ENCODE data around the gene CPB2. TPM values are rescaled to one million over a fixed set of nuclear protein-coding genes. Genes with fewer than 3 reads are reported as not detected.

CPB2 gene
- total RNA-seq, 1 donor from 2014 or later: not detected

DNA sequence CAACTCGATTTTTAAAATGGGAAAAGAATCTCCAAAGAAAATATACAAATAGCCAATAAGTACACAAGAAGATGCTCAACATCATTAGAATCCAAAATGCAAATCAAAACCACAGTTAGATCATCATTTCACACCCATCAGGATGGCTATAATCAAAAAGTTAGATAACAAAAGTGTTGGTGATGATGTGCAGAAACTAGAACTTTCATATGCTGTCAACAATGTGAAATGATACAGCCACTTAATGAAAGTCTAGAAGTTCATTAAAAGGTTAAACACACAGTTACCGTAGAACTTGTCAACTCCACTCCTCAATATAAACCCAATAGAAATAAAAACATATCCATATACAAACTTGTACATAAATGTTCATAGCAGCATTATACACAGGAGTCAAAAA, 64.1 kb downstream of the CPB2 start:
- Mint-ChIP-seq H3K27me3 (no peaks in the 10 kb centered on the region), H3K9me3 (no peaks in the 10 kb centered on the region), H3K4me1 (peaks cover 2% of the 10 kb centered on the region), H3K27ac (no peak overlapping the region), H3K36me3 (ENCODE audit: low read depth) (peaks cover 48% of the 10 kb centered on the region), H3K4me3 (no peak overlapping the region)
- DNase-seq: no peak
- intact Hi-C loops (cut with micrococcal nuclease): no loop called here

DNA sequence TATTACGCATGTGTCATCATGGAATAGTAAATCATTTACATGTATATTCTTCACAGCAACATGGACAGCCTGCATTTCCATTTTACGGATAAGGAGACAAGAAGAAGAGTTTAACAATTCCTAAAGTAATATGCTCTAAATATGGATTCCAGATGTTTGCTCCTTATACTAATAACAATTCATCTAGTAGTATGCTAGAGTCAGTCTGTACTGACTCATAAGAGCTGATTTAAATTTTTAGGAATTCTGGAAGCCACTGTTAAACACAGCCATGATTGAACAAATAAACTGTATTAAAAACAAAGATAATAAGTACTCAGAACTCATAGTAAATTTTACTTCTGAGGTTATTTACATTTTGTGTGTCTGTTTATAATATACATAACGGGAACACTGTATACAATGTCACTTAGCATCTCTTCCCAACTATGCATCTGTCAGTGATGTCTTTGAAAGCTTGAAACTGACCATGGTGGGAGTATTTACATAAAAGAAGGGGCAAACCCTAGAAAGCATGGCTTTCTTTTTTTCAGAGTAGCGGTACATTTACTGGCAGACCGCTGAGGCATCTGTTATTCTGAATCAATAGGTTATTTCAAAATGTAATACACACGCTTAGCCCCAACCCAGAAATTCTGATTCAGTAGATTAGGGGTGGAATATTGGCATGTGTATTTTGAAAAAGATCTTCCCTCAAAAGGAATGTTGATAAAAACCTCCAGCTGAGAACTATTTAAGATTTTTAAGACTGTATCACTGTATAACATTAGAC, 65.2 kb downstream of the CPB2 start:
- Mint-ChIP-seq H3K4me3 (no peak overlapping the region), H3K36me3 (ENCODE audit: low read depth) (peaks cover 55% of the 10 kb centered on the region), H3K9me3 (no peaks in the 10 kb centered on the region), H3K27me3 (no peaks in the 10 kb centered on the region), H3K27ac (no peak overlapping the region), H3K4me1 (peaks cover 2% of the 10 kb centered on the region)
- DNase-seq: no peak
- intact Hi-C loops (cut with micrococcal nuclease): no loop called here

DNA sequence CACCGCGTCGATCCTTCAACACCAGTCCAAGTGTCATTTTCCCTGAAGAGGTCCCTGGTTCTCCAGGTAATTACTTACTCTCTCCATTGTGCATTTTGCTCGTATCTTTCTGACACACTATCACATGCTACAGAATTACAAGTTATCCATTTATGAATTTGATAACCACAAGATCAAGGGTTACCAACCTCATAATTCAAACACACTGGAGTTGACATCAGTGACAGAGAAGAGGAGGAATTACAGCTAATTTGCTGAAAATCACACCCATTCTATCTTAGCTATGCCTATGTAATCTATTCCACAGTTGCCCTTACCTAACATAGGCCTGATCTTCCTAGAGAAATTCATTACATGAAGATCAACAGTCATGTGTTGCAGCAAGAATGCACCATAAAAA, 66.5 kb downstream of the CPB2 start:
- Mint-ChIP-seq H3K36me3 (ENCODE audit: low read depth) (peaks cover 64% of the 10 kb centered on the region), H3K9me3 (no peaks in the 10 kb centered on the region), H3K4me1 (peaks cover 2% of the 10 kb centered on the region), H3K27ac (no peak overlapping the region), H3K27me3 (no peaks in the 10 kb centered on the region), H3K4me3 (no peak overlapping the region)
- DNase-seq: no peak
- intact Hi-C loops (cut with micrococcal nuclease): no loop called here

DNA sequence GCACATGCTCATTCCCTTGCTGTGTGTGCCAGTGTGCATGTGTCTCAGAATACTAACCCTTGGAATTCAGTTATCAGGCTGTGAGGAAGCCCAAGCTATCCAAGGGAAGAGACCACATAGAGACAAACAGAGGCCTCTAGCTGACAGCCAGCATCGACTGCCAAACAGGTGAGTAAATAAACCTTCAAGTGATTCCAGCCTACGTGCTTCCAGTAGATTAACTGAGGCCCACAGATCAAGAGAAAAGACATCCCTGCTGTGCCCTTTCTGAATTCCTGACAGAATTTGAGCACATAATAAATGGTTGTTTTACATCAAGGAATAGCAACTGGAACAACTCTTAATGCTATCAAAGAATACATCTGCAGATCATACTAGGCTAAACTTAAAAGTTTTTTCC, 69.8 kb downstream of the CPB2 start:
- Mint-ChIP-seq H3K4me1 (peaks cover 2% of the 10 kb centered on the region), H3K36me3 (ENCODE audit: low read depth) (peaks cover 71% of the 10 kb centered on the region), H3K9me3 (no peaks in the 10 kb centered on the region), H3K4me3 (no peak overlapping the region), H3K27ac (no peak overlapping the region), H3K27me3 (no peaks in the 10 kb centered on the region)
- DNase-seq: no peak
- intact Hi-C loops (cut with micrococcal nuclease): no loop called here

DNA sequence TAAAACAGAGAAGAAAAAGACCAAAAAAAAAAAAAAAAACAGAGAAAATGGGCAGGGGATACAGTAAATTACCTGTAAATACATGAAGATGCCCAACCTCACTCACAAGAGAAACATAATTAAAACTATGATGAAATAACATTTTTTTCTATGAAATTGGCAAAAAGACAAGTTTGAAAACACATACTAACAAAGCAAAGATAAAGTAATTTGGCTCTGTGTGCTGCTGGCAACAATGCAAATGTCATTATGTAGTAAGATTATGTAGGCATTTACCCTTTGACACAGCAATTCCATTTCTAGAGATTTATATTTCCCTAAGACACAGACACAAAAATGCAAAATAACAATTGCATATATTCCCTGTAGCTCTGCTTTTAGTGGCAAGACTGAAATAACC, 72.5 kb downstream of the CPB2 start:
- intact Hi-C loops (cut with micrococcal nuclease): no loop called here
- DNase-seq: no peak
- H3K27me3 Mint-ChIP-seq: no peaks in the 10 kb centered on the region
- no peak overlapping the region for H3K4me3 Mint-ChIP-seq
- H3K27ac Mint-ChIP-seq: no peak overlapping the region
- peaks cover 68% of the 10 kb centered on the region for H3K36me3 Mint-ChIP-seq (ENCODE audit: low read depth)
- H3K4me1 Mint-ChIP-seq: peaks cover 2% of the 10 kb centered on the region
- H3K9me3 Mint-ChIP-seq: no peaks in the 10 kb centered on the region

DNA sequence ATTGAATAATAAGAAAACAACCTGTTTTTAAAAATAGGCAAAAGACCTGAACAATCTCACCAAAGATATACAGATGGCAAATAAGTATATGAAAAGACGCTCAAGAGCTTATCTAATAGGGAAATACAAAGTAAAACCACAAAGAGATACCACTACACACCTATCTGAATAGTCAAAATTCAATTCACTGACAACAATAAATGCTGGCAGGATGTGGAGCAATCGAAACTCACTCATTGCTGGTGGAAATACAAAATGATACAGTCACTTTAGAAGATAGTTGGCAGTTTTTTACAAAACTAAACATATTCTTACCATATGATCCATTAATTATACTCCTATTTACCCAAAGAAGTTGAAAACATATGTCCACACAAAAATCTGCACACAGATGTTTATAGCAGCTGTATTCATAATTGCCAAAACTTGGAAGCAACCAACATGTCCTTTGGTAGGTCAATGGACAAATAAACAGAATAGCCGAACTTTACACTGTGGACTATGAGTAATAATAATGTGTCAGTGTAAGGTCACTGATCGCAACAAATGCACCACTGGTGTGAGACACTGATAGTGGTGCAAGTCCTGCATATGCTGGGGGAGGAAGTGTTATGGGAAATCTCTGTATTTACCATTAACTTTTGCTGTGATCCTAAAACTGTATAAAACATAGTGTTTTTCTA, 73.1 kb downstream of the CPB2 start:
- no peak overlapping the region for H3K27ac Mint-ChIP-seq
- DNase-seq: no peak

GRCh38 chr13:46025157-46025556, 79.7 kb downstream of the CPB2 start:
- Mint-ChIP-seq H3K36me3 (ENCODE audit: low read depth) (peaks cover 37% of the 10 kb centered on the region), H3K4me3 (no peak overlapping the region), H3K27me3 (no peaks in the 10 kb centered on the region), H3K9me3 (no peaks in the 10 kb centered on the region), H3K4me1 (peaks cover 3% of the 10 kb centered on the region), H3K27ac (no peak overlapping the region)
- intact Hi-C loops (cut with micrococcal nuclease): no loop called here
- DNase-seq: no peak

More for the DNA sequence above, 73.1 kb downstream of the CPB2 start:
- Mint-ChIP-seq H3K4me1 (peaks cover 2% of the 10 kb centered on the region), H3K4me3 (no peak overlapping the region), H3K9me3 (no peaks in the 10 kb centered on the region), H3K27me3 (no peaks in the 10 kb centered on the region), H3K36me3 (ENCODE audit: low read depth) (peaks cover 65% of the 10 kb centered on the region)
- intact Hi-C loops (cut with micrococcal nuclease): no loop called here

DNA sequence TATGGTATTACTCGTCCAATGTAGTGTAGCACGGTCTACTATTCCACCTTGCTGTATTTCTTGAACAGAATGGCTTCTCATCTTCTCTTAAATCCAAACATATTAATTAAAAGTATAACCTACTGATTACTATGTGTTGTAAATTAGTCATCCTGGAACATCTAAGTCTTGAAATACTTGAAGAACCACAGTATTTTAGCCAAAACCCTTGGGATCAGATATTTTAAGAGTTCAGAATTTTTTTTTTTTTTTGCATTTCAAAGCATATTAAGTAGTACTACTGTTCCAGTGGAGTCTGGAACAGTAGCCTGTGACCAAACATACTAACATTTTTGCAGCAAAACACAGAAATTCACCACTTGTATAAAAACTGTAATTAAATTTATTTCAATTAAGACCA, 82.4 kb downstream of the CPB2 start:
- Mint-ChIP-seq H3K9me3 (no peaks in the 10 kb centered on the region), H3K36me3 (ENCODE audit: low read depth) (peaks cover 31% of the 10 kb centered on the region), H3K4me3 (no peak overlapping the region), H3K4me1 (peaks cover 6% of the 10 kb centered on the region), H3K27me3 (no peaks in the 10 kb centered on the region), H3K27ac (no peak overlapping the region)
- DNase-seq: no peak
- intact Hi-C loops (cut with micrococcal nuclease): no loop called here

DNA sequence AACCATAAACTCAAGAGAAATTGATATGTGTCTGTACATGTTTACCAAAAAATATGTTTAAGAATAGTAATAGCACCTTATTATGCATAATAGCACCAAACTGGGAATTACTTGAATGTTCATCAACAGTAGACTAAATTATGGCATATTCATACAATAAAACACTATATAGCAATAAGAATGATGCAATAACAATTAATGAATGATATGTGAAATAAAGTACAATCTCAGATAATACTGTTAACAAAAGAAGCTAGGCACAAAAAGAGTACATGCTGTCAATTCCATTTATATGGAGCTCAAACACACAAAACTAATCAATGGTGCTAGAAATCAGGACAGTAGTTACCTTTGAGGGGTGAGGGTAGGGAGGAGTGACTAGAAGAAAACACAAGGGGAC, 88.6 kb downstream of the CPB2 start:
- Mint-ChIP-seq H3K27me3 (no peaks in the 10 kb centered on the region), H3K9me3 (no peaks in the 10 kb centered on the region), H3K27ac (no peak overlapping the region), H3K4me1 (peaks cover 5% of the 10 kb centered on the region), H3K36me3 (ENCODE audit: low read depth) (peaks cover 36% of the 10 kb centered on the region), H3K4me3 (no peak overlapping the region)
- no peak for DNase-seq
- intact Hi-C loops (cut with micrococcal nuclease): no loop called here

DNA sequence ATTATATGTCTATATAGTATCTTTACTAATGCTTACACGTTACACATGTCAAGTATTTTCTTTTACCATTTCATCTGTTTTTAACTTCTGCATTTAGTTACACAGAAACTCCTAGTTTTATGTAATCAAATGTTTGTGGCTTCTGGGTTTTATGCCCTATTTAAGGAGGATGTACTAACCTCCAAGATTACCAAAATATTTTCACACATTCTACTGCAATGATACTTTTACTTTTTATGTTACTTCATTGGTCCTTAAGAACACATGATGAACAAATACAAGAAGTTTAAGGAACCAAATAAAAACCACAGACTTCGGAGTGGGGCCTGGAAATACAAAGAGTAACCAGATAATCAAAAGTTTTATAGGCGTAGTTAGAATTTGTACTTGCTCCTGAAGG, 89.5 kb downstream of the CPB2 start:
- Mint-ChIP-seq H3K4me3 (no peak overlapping the region), H3K9me3 (no peaks in the 10 kb centered on the region), H3K27ac (no peak overlapping the region), H3K36me3 (ENCODE audit: low read depth) (peaks cover 39% of the 10 kb centered on the region), H3K27me3 (no peaks in the 10 kb centered on the region), H3K4me1 (peaks cover 5% of the 10 kb centered on the region)
- intact Hi-C loops (cut with micrococcal nuclease): no loop called here
- DNase-seq: no peak

GRCh38 chr13:46012404-46012803, 92.4 kb downstream of the CPB2 start:
- Mint-ChIP-seq H3K36me3 (ENCODE audit: low read depth) (peaks cover 37% of the 10 kb centered on the region), H3K4me1 (peaks cover 2% of the 10 kb centered on the region), H3K27ac (no peak overlapping the region), H3K9me3 (no peaks in the 10 kb centered on the region), H3K27me3 (no peaks in the 10 kb centered on the region), H3K4me3 (no peak overlapping the region)
- intact Hi-C loops (cut with micrococcal nuclease): no loop called here
- DNase-seq: no peak

DNA sequence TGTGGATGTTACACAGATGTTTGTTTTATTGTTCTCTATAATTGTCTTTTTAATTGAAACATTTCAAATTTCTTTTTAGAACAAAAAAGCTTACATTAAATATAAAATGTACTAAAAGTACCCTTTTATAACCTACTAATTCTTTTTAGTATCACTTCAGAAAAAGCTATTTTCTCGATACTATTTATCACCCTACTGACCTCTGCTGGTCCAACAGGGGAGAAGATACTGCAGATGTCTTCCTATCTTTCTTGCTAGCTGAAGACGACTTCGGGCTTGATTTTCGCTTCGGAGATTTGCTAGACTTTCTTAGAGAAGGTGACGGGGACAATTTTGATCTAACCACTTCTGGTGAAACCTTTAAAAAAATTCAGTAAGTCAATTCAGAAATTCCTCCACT, 94.7 kb downstream of the CPB2 start:
- Mint-ChIP-seq H3K27ac (no peak overlapping the region), H3K9me3 (no peaks in the 10 kb centered on the region), H3K4me1 (peaks cover 2% of the 10 kb centered on the region), H3K27me3 (no peaks in the 10 kb centered on the region), H3K36me3 (ENCODE audit: low read depth) (peaks cover 40% of the 10 kb centered on the region), H3K4me3 (no peak overlapping the region)
- intact Hi-C loops (cut with micrococcal nuclease): no loop called here
- DNase-seq: no peak

DNA sequence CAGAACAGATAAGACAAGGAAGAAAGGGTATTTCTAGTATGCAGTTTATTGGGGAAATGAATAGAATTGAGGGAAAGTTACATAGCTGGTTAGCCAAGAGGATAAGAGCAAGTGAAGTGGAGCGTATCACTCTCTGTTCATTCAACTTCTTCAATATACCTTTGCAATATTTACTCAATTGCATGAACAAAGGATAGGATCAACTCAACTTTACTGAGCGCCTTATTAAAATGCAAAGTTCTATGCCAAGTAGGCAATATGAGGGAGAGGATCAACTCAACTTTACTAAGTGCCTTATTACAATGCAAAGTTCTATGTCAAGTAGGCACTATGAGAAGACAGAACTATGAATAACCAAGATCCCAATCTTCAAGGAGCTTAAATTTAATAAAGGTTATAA, 96.2 kb downstream of the CPB2 start:
- peaks cover 41% of the 10 kb centered on the region for H3K36me3 Mint-ChIP-seq (ENCODE audit: low read depth)
- intact Hi-C loops (cut with micrococcal nuclease): loop anchor here (5.0 kb wide), 1 partner anchor 44 kb away; the partner anchor contains the start of gene ZC3H13
- no peaks in the 10 kb centered on the region for H3K4me1 Mint-ChIP-seq
- H3K4me3 Mint-ChIP-seq: no peak overlapping the region
- no peaks in the 10 kb centered on the region for H3K27me3 Mint-ChIP-seq
- no peak overlapping the region for H3K27ac Mint-ChIP-seq
- no peaks in the 10 kb centered on the region for H3K9me3 Mint-ChIP-seq
- DNase-seq: no peak

DNA sequence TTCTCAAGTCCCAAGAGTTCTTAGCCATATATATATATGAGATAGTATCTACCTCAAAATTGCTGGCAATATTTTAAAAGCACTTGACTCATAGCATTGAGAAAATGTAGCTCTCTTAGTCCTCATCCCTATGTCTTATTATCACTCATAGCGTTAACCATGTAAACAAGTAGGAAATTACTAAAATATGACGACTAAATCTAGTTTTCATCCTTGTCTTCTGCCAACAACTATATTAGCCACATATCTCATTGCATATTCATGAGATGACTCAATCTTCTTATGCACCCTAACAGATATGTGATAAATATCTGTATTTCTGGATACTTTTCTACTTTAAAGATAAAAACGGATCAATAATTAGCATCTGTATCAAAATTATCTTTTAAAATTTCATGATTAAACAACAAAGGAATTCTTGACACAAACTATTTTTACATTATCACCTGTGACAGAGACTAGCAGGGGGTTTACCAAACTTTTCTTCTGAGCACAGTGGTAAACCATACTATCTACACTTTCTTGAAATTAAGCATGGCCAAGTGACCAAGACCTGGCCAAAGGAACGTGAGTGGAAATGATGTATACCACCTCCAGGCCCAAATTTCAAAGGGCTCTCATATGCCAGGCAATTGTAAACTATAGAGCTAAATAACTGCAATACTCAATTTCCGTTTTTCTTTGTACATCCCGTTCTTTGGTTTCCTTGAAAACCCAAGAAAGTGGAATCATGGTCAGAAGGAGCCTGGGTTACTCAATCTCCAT, 98.0 kb downstream of the CPB2 start:
- Mint-ChIP-seq H3K4me1 (peaks cover 2% of the 10 kb centered on the region), H3K36me3 (ENCODE audit: low read depth) (peaks cover 49% of the 10 kb centered on the region), H3K27me3 (no peaks in the 10 kb centered on the region), H3K4me3 (no peak overlapping the region), H3K9me3 (no peaks in the 10 kb centered on the region), H3K27ac (no peak overlapping the region)
- intact Hi-C loops (cut with micrococcal nuclease): loop anchor here (5.0 kb wide), 1 partner anchor 45 kb away; the partner anchor contains the start of gene ZC3H13
- no peak for DNase-seq

Measured in activated CD4-positive, alpha-beta T cell treated with anti-CD3 and anti-CD28 coated beads, Interleukin-2, amount 10 ng/mL, durations not matched to agents 24 days and 14 days (primary cell).